Mononuclear cell (primary cell): ENCODE measurements around the gene JAKMIP2. TPM values are rescaled to one million over a fixed set of nuclear protein-coding genes. Genes with fewer than 3 reads are reported as not detected.
"Not testable (repeated sequence)": the region's sequence is repeated elsewhere in the genome, so short reads cannot be mapped to it uniquely, and the experiment has no call there.

Source experiments
- H3K27me3 ChIP-seq: 2 replicates; pipeline ENCODE4 v1.6.0; 2011; ENCODE audit warnings: low read length, control low read depth; ENCODE audit not compliant: insufficient read depth
- H3K4me1 ChIP-seq: 2 replicates; pipeline ENCODE4 v1.5.1; 2011; ENCODE audit warnings: mild to moderate bottlenecking, low read length, control low read depth; ENCODE audit not compliant: insufficient read depth
- H3K4me3 ChIP-seq: 2 replicates; pipeline ENCODE4 v1.5.1; 2011; ENCODE audit warnings: mild to moderate bottlenecking, low read length, moderate library complexity
- H3K9me3 ChIP-seq: 2 replicates; pipeline ENCODE4 v1.5.1; 2011; ENCODE audit warnings: low read depth, mild to moderate bottlenecking, control low read depth, low read length
- total RNA-seq: library from RNA; depleted of rRNA; stranded (reverse); fragments of >200 nt; gene quantifications from one replicate; pipeline ENCODE4 v1.2.3, GENCODE V29; 2012

Gene JAKMIP2
- total RNA-seq, 1 donor, result 1.2 TPM

DNA sequence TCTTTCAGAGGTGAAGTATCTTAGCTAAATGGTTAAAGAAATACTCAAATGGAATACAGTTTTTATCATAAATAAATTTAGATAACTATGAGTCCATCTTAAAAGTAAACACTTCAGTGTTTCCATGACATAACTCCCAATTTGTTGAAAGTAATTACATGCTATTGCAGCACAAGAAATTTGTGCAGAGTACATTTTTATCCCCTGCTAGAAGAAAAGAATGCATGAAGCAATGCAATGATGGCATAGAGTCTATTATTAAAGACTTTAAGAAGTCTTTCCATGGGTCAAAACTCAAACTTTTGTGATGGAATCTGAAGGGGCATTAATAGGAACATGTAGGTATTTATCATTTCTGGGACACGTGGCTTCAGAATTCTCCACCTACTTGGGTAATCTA, 166.1 kb downstream of the JAKMIP2 start:
- H3K9me3 ChIP-seq, result no peaks in the 10 kb centered on the region
- H3K4me3 ChIP-seq, result no peak overlapping the region
- no peaks in the 10 kb centered on the region for H3K27me3 ChIP-seq
- H3K4me1 ChIP-seq, result no peaks in the 10 kb centered on the region

DNA sequence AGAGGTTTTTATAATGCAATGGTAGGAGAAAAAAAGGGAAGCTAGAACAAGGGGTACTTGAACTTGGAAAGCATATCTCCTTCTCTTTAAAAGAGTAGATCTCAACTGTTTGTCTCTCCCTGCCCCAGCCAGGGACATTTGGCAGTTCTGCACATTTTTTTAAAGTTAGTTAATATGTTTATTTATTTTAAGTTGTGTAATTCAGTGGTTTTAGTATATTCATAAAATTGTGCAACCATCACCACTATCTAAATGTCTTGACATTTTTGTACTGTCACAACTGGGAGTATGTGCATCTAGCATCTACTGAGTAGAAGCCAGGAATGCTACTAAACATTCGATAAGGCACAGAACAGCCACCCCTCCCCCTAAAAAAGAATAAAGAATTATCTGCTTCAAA, 169.2 kb downstream of the JAKMIP2 start:
- Histone ChIP-seq H3K4me3 (no peak overlapping the region), H3K4me1 (no peaks in the 10 kb centered on the region), H3K27me3 (no peaks in the 10 kb centered on the region), H3K9me3 (no peaks in the 10 kb centered on the region)

DNA sequence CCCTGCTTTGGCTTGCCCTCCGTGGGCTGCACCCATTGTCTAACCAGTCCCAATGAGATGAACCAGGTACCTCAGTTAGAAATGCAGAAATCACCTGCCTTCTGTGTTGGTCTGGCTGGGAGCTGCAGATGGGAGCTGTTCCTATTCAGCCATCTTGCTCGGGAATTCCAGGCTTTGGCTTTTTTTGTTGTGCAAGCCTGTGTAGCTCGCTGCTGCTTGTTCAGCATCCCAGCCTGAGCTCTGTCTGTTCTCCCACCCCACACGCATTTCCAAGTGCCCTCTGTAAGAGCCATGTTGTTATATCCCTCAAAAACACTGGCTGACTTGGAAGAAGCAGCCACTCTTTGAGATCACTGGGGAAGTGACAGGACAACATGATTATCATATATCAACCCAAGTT, 171.0 kb downstream of the JAKMIP2 start:
- no peak overlapping the region for H3K4me3 ChIP-seq
- no peaks in the 10 kb centered on the region for H3K27me3 ChIP-seq
- no peaks in the 10 kb centered on the region for H3K9me3 ChIP-seq
- no peaks in the 10 kb centered on the region for H3K4me1 ChIP-seq

DNA sequence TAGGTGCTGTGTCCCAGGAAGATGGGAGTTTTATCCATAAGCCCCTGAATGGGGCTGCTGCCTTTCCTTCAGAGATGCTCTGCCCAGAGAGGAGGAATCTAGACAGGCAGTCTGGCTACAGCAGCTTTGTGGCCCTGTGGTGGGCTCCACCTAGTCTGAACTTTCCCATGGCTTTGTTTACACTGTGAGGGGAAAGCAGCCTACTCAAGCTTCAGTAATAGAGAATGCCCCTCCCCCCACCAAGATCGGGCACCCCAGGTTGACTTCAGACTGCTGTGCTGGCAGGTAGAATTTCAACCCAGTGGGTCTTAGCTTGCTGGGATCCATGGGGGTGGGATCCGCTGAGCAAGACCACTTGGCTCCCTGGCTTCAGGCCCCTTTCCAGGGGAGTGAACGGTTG, 171.7 kb downstream of the JAKMIP2 start:
- no peaks in the 10 kb centered on the region for H3K9me3 ChIP-seq
- no peaks in the 10 kb centered on the region for H3K4me1 ChIP-seq
- H3K27me3 ChIP-seq, result no peaks in the 10 kb centered on the region
- H3K4me3 ChIP-seq, result no peak overlapping the region

DNA sequence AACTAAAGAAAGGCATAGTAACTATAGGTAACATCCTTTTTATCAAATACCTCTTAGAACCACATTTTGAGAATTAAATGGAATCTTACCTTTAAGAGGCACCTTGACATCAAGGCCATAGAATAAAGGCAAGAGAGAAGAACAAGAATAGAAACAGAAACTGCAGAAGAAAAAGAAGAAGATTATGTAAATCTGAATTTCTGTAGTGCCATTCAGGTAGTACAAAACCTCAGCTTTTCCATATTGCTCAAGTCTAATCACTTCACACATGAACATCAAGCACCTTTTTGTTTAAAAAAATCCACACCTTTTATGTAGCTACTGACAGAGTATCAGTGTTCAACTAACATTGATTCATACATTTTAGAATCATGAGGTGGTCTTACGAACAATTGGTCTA, 180.9 kb downstream of the JAKMIP2 start:
- no peaks in the 10 kb centered on the region for H3K4me1 ChIP-seq
- H3K27me3 ChIP-seq, result no peaks in the 10 kb centered on the region
- no peak overlapping the region for H3K4me3 ChIP-seq
- no peaks in the 10 kb centered on the region for H3K9me3 ChIP-seq

DNA sequence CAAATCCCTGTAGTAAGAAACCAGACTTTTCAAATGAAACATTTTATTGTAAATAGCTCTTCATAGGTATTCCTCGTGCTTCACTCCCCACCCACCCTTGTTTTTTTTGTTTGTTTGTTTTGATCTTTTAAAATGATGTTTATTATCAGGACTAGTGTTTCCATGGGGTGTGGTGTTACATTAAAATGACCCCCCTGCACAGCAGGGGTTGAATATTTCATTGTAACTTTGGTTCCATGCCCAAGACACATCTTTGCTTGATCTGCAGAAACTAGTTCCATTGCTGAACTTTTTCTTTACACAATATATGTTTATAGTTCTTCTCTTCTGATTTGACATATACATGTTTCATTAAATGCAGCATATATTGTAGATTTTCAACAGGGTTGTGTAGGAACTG, 191.4 kb downstream of the JAKMIP2 start:
- H3K4me3 ChIP-seq, result no peak overlapping the region
- no peaks in the 10 kb centered on the region for H3K4me1 ChIP-seq
- no peaks in the 10 kb centered on the region for H3K27me3 ChIP-seq
- no peaks in the 10 kb centered on the region for H3K9me3 ChIP-seq

DNA sequence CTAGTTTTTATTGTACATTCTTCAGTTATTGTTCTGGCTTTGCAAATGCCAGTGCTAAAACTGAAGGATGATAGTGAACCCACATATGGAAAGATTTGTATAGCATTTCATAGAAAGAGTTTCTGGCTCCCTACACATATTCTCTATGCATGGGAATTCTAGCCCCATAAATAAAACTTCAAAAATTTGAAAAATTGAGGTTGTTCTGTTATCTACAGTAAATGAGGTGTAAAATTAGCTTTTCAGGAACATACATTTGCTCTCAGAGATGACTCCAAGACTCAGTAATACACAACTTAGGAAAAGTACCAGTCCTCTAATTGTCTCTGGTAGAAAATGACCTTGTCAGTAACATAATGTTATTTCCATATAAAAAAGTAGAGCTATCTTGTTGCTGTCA, 192.4 kb downstream of the JAKMIP2 start:
- H3K4me3 ChIP-seq, result no peak overlapping the region
- no peaks in the 10 kb centered on the region for H3K27me3 ChIP-seq
- no peaks in the 10 kb centered on the region for H3K9me3 ChIP-seq
- no peaks in the 10 kb centered on the region for H3K4me1 ChIP-seq

DNA sequence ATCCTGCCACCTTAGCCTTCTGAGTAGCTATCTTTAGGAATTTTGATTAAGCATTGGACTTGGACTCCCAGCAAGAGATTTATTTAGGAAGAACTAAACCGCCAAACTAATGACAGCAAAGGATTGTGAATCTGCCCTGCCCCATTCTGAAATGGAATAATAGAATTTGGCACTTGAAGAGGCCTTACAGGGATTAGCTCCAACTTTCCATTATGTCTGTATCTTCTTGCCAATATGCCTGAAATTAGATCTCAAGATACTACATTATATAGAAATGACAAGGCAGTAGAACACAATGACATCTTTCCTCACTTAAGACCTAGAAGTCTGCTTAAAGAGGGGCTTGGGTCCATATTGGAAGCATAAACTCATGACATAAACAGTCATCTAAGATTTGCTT, 195.7 kb downstream of the JAKMIP2 start:
- Histone ChIP-seq H3K9me3 (no peaks in the 10 kb centered on the region), H3K4me1 (no peaks in the 10 kb centered on the region), H3K4me3 (no peak overlapping the region), H3K27me3 (no peaks in the 10 kb centered on the region)

DNA sequence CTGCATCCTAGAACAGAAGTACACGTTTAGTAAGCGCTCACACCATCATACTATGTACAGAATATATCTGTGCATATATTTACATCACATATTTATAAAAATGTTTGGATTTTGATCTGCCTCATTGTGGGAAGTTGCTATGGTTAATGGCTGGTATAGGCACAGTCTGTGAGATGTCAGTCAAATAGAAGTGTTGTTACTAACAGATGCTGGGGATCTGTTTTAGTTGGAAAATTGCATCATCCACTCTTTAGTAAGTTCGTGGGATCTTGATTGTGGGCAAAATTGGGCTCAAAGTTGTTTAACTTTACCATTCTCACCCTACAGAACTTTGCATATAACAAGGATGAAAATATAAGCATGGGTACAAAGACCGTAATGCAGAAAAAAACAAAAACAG, 196.3 kb downstream of the JAKMIP2 start:
- Histone ChIP-seq H3K9me3 (no peaks in the 10 kb centered on the region), H3K4me1 (no peaks in the 10 kb centered on the region), H3K4me3 (no peak overlapping the region), H3K27me3 (no peaks in the 10 kb centered on the region)

DNA sequence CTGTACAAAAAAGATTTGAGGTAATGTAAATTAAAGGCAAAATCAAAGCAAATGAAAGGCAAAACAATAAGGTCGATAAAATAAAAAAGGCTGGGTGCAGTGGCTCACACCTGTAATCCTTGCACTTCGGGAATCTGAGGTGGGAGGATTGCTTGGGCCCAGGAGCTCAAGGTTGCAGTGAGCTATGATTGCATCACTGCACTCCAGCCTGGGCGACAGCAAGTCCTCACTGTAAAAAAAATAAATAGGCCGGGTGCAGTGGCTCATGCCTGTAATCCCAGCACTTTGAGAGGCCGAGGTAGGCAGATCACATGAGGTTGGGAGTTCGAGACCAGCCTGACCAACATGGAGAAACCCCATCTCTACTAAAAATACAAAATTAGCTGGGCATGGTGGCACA, 200.3 kb downstream of the JAKMIP2 start:
- H3K4me3 ChIP-seq, H3K27me3 ChIP-seq, H3K9me3 ChIP-seq, H3K4me1 ChIP-seq: not testable (repeated sequence)

DNA sequence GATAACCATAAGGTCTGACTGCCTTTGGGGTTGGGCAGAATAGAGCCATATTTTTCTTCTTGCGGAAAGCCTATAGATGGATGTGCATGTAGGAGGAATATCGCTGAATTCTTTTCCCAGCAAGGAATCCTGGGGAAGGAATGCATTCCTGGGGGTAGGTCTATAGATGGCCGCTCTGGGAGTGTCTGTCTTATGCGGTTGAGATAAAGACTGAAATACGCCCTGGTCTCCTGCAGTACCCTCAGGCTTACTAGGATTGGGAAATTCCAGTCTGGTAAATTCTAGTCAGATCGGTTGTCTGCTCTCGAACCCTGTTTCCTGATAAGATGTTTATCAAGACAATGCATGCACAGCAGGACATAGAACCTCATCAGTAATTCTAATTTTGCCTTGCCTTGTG, 202.1 kb downstream of the JAKMIP2 start:
- H3K4me1 ChIP-seq, H3K9me3 ChIP-seq, H3K27me3 ChIP-seq, H3K4me3 ChIP-seq: not testable (repeated sequence)

DNA sequence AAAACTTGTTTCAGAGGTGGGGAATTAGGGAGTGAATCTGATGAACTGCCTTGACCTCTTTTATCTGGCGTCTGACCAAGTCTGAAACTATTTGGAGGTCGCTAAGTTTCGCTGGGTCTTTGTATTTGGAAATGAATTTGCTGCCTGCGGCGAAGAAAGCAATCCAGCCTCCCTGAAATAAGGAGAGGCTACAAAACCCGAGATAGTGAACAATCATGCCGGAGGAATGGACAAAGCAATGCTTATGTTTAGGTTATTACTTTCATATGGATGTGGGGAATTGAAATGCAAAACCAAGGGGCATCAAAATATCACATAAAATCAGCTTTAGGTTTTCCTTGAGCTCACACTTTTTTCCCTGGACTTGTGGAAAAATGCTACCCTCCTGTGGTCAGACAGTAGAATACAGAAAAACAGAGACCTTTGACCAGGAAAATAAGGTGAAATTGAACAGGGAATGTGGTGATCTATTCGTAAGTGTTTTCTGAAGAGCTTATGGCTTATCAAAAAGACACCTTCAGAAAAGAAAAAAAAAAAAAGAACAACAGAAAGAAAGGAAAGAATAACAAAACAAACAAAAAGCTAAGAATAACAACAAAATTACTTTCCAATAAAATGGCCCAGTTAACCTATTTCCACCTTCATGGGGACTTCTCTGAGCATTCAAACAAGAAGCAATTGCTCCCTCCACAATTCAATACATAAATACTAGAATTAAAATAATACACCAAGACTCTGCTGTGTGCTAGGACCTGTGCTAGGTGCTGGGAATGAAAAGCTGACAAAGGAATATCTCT, 204.1 kb downstream of the JAKMIP2 start:
- H3K9me3 ChIP-seq, result no peaks in the 10 kb centered on the region
- no peaks in the 10 kb centered on the region for H3K27me3 ChIP-seq
- H3K4me3 ChIP-seq, result no peak overlapping the region
- H3K4me1 ChIP-seq, result no peaks in the 10 kb centered on the region

DNA sequence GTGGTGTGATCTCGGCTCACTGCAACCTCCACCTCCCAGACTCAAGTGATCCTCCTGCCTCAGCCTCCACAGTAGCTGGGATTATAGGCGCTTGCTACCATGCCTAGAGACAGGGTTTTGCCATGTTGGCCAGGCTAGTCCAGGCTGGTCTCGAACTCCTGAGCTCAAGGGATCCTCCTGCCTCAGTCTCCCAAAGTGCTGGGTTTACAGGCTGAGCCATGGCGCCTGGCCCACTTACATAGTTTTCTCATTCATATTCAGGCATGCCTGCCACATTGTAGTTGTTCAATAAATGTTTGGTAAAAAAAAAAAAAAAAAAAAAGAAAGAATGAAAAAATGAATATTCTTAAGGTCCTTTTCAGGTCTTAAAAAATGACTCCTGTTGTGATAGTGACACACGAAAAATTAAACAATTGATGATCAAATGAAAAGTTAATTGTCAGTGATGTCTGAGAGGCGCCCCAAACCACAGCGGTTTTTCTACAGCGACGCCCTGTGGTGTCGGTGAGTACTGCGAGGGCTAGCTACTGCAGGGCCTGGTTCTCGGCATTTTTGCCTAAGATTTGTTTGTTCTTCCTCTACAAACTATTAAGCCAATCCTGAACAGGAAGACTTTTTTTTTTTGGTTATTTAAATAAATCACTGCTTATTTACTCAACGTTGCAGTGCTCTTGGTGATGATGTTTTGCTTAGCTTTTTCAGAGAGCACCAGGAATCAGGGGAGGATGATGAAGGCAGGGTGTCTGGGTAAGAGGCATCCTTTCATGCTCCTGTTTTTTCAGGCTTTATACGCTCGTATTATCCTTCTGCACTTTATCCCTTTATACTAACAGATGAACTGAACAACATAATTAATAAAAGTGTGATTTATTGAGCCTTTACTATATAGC, 205.6 kb downstream of the JAKMIP2 start:
- H3K9me3 ChIP-seq, result no peaks in the 10 kb centered on the region
- no peaks in the 10 kb centered on the region for H3K4me1 ChIP-seq
- H3K27me3 ChIP-seq, result no peaks in the 10 kb centered on the region
- H3K4me3 ChIP-seq, result no peak overlapping the region

DNA sequence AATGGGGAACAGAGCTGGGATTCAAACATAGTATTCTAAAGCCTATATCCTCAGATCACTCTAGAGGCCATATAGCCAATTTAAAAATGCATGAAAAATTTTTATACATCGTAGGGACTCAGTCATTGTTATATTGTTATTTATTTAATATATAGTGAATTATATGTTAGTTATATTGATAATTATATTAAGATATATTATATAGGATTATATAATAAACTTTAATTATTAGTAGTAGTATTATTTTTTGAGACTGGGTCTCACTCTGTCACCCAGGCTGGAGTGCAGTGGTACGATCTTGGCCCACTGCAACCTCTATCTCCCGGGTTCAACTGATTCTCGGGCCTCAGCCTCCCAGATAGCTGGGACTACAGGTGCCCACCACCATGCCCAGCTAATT, 206.9 kb downstream of the JAKMIP2 start:
- H3K4me1 ChIP-seq, result no peaks in the 10 kb centered on the region
- no peaks in the 10 kb centered on the region for H3K27me3 ChIP-seq
- H3K9me3 ChIP-seq, result no peaks in the 10 kb centered on the region
- no peak overlapping the region for H3K4me3 ChIP-seq

DNA sequence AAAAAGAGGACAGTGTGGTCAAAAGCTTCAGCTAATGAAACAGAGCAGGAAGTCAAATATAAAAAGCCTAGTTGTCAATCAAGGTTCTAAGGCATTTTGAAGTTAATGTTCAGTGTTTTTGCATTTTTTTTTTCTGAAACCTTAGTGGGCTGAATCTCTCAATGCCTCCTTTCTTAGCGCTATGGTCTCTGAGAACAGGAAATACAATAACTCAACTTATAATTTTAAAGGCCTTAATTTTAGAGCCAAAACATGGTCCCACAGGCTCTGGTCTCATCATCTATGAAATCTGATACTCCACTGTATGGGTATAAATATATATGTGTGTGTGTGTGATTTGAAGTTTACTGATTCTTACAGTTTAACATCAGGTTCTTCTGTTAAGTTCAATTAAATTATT, 209.3 kb downstream of the JAKMIP2 start:
- Histone ChIP-seq H3K4me3 (no peak overlapping the region), H3K9me3 (no peaks in the 10 kb centered on the region), H3K27me3 (no peaks in the 10 kb centered on the region), H3K4me1 (no peaks in the 10 kb centered on the region)
